GM12878 (cell line): ENCODE measurements around the gene SLC19A1. TPM values are rescaled to one million over a fixed set of nuclear protein-coding genes. Genes with fewer than 3 reads are reported as not detected.

Source experiments
- ATAC-seq: fragments of 200-7000 bp; cut with Tn5 transposase; 3 replicates; pipeline ENCODE4 v1.9.1; 2020; ENCODE audit warnings: mild to moderate bottlenecking, moderate library complexity
- BruUV-seq: library from RNA; stranded (reverse); fragments of 400-500 nt; replicated peaks from 2 replicates; lab custom pipeline; 2021; lab: Mats Ljungman, UMichigan
- CTCF ChIA-PET: fragments of 300-600 bp; sonication (Branson Sonifier 250); formaldehyde crosslinking; extraction: SDS; loops from one replicate; lab custom pipeline; 2021; ENCODE audit warnings: inconsistent platforms; lab: Yijun Ruan, JAX
- POLR2A ChIA-PET: fragments of 350-600 bp; formaldehyde crosslinking; extraction: SDS; loops from one replicate; lab custom pipeline; 2021; ENCODE audit warnings: inconsistent platforms; lab: Charles Lee
- RAD21 ChIA-PET: fragments of 300-600 bp; sonication (Branson Sonifier 250); formaldehyde crosslinking; loops from one replicate; lab custom pipeline; 2023; ENCODE audit warnings: antibody characterized with exemption; ENCODE audit not compliant: unreplicated experiment; lab: Charles Lee
- SMC1A ChIA-PET: fragments of 300-600 bp; sonication (Branson Sonifier 250); formaldehyde crosslinking; loops from one replicate; lab custom pipeline; 2023; ENCODE audit not compliant: unreplicated experiment, uncharacterized antibody; lab: Charles Lee
- DNase-seq: peaks from one replicate; pipeline ENCODE4 v3.0.0-alpha.2; 2011; ENCODE audit warnings: low read depth, low spot score
- FAIRE-seq: peaks from 3 replicates; lab custom pipeline; 2011; peaks lifted over from hg19 to GRCh38; lab: Jason Lieb, UNC
- H2AFZ ChIP-seq: 2 replicates; pipeline ENCODE4 v1.6.0; 2011; ENCODE audit warnings: low read depth, low read length, control low read depth; ENCODE audit not compliant: control insufficient read depth
- H3K27ac ChIP-seq: 2 replicates; pipeline ENCODE4 v1.5.1; 2011; ENCODE audit warnings: control low read depth; ENCODE audit not compliant: control insufficient read depth, insufficient read depth
- H3K27me3 ChIP-seq, 2 experiments: replicated peaks in 1 of 2; 2 replicates each; pipeline versions ENCODE4 v1.6.0 to v1.6.1; 2011; ENCODE audit warnings: low read length in 1 of 2; ENCODE audit not compliant: control insufficient read depth in 2 of 2, insufficient read depth in 2 of 2
- H3K36me3 ChIP-seq, 2 experiments: 2 replicates each; pipeline ENCODE4 v1.5.1; 2011; ENCODE audit warnings: low read length in 1 of 2; ENCODE audit not compliant: control insufficient read depth in 2 of 2, insufficient read depth in 2 of 2
- H3K4me1 ChIP-seq: 2 replicates; pipeline ENCODE4 v1.6.1; 2011; ENCODE audit warnings: mild to moderate bottlenecking, low read length, moderate library complexity, mixed read lengths; ENCODE audit not compliant: control insufficient read depth, insufficient read depth
- H3K4me2 ChIP-seq: 2 replicates; pipeline ENCODE4 v1.6.0; 2011; ENCODE audit warnings: control low read depth; ENCODE audit not compliant: control insufficient read depth, insufficient read depth
- H3K4me3 ChIP-seq: fragments of 200-600 bp; sonication (generic); 2 replicates; pipeline ENCODE4 v1.5.1; 2016
- H3K79me2 ChIP-seq: 2 replicates; pipeline ENCODE4 v1.6.0; 2011; ENCODE audit warnings: low read length; ENCODE audit not compliant: control insufficient read depth, insufficient read depth
- H3K9ac ChIP-seq: 2 replicates; pipeline ENCODE4 v1.8.0; 2011; ENCODE audit warnings: low read length, control low read depth, mixed read lengths; ENCODE audit not compliant: control insufficient read depth, insufficient read depth
- H3K9me3 ChIP-seq: replicated peaks from 3 replicates; pipeline ENCODE4 v1.5.1; 2011; ENCODE audit warnings: mild to moderate bottlenecking, low read length; ENCODE audit not compliant: control insufficient read depth, insufficient read depth
- H4K20me1 ChIP-seq: 2 replicates; pipeline ENCODE4 v1.6.0; 2011; ENCODE audit not compliant: control insufficient read depth, insufficient read depth
- BMI1 ChIP-seq: fragments of 450-650 bp; IDR thresholded peaks from 2 replicates; pipeline ENCODE4 v1.6.1; 2016; ENCODE audit warnings: mild to moderate bottlenecking, moderate library complexity, borderline replicate concordance
- EED ChIP-seq: sonication (generic); IDR thresholded peaks from 2 replicates; pipeline ENCODE4 v1.6.1; 2016; ENCODE audit warnings: antibody characterized with exemption, low read depth
- GATAD2B ChIP-seq: fragments of 450-650 bp; conservative IDR thresholded peaks from 2 replicates; pipeline ENCODE4 v1.6.1; 2017; ENCODE audit warnings: low read depth, mild to moderate bottlenecking, moderate library complexity
- JUNB ChIP-seq: IDR thresholded peaks from 2 replicates; pipeline ENCODE4 v1.6.1; 2016; ENCODE audit warnings: antibody characterized with exemption, mild to moderate bottlenecking
- MTA3 ChIP-seq: IDR thresholded peaks from 2 replicates; pipeline ENCODE4 v1.6.1; 2012; ENCODE audit warnings: low read length, inconsistent platforms, borderline replicate concordance
- MYC ChIP-seq: IDR thresholded peaks from 2 replicates; pipeline ENCODE4 v1.6.1; 2011; ENCODE audit warnings: mild to moderate bottlenecking, low read length, moderate library complexity, inconsistent platforms; ENCODE audit not compliant: insufficient read depth, insufficient replicate concordance, insufficient read length, severe bottlenecking
- PAX8 ChIP-seq: fragments of 450-650 bp; IDR thresholded peaks from 2 replicates; pipeline ENCODE4 v1.6.1; 2017; ENCODE audit warnings: mild to moderate bottlenecking, moderate library complexity
- RBBP5 ChIP-seq: fragments of 200-600 bp; sonication (generic); conservative IDR thresholded peaks from 2 replicates; pipeline ENCODE4 v1.6.1; 2016
- SIN3A ChIP-seq: IDR thresholded peaks from 2 replicates; pipeline ENCODE4 v1.6.1; 2012; ENCODE audit warnings: low read depth, low read length, improper control_type of control experiment
- SMAD5 ChIP-seq: IDR thresholded peaks from 2 replicates; pipeline ENCODE4 v1.6.1; 2016; ENCODE audit warnings: antibody characterized with exemption, low read depth
- SPI1 ChIP-seq: IDR thresholded peaks from 2 replicates; pipeline ENCODE4 v1.6.1; 2011; ENCODE audit warnings: low read depth, mild to moderate bottlenecking, low read length, moderate library complexity, borderline replicate concordance; ENCODE audit not compliant: insufficient read depth
- STAT1 ChIP-seq: fragments of 450-650 bp; conservative IDR thresholded peaks from 2 replicates; pipeline ENCODE4 v1.6.1; 2014; ENCODE audit warnings: antibody characterized with exemption, mild to moderate bottlenecking
- TBL1XR1 ChIP-seq: IDR thresholded peaks from 2 replicates; pipeline ENCODE4 v1.6.1; 2012; ENCODE audit warnings: low read depth, low read length, improper control_type of control experiment
- ZNF687 ChIP-seq: fragments of 450-650 bp; IDR thresholded peaks from 2 replicates; pipeline ENCODE4 v1.6.1; 2017; ENCODE audit warnings: mild to moderate bottlenecking, moderate library complexity
- WGBS: methylation state at CpG from one replicate; pipeline ENCODE4 v1.1.6; 2016; ENCODE audit warnings: low lambda C conversion rate; ENCODE audit not compliant: insufficient replicate concordance, insufficient coverage; ENCODE audit errors: missing lambda C conversion rate; 5-methylcytosine and 5-hydroxymethylcytosine counted together
- in situ Hi-C: fragments of 300-500 bp; cut with MboI; formaldehyde crosslinking; loops from 9 replicates; pipeline ENCODE4 v1.14.3; 2018; ENCODE audit warnings: mixed read lengths
- intact Hi-C: fragments of 100-400 bp; cut with micrococcal nuclease; formaldehyde crosslinking; loops from one replicate; pipeline ENCODE4 v1.14.2; 2022; ENCODE audit not compliant: unreplicated experiment
- polyA plus RNA-seq, 11 experiments: library from polyadenylated mRNA; depleted of rRNA in 4 of 11; unstranded in 6 of 11; stranded (reverse) in 5 of 11; fragments of >200 nt; fragmentation: Nextera tagmentation in 4 of 11; fragmentation: Illumina TruSeq in 1 of 11; extraction: Ambion mirVana in 4 of 11; extraction: Trizol in 1 of 11; gene quantifications; 1 replicate in 1 of 11; 2 replicates in 10 of 11; pipeline versions ENCODE4 v1.2.1 to v1.2.3, GENCODE V29; 2011 to 2016; ENCODE audit warnings: inconsistent platforms in 2 of 11, missing spikeins in 2 of 11, low read depth in 1 of 11
- total RNA-seq, 4 experiments: library from RNA; depleted of rRNA in 3 of 4; stranded (reverse); fragments of >200 nt in 3 of 4; fragmentation: Illumina TruSeq in 1 of 4; extraction: Trizol in 1 of 4; gene quantifications; 2 replicates each; pipeline versions ENCODE4 v1.2.1 to v1.2.3, GENCODE V29; 2013 to 2021
- TF ChIP-seq, protein P1 (sequence below): fragments of 150-350 bp; IDR thresholded peaks from 2 replicates; pipeline ENCODE4 v1.6.1; 2014; ENCODE audit warnings: mild to moderate bottlenecking, low read depth, low read length
- TF ChIP-seq, protein P2 (sequence below): fragments of 450-650 bp; IDR thresholded peaks from 2 replicates; pipeline ENCODE4 v1.6.1; 2018; ENCODE audit warnings: borderline replicate concordance, mild to moderate bottlenecking; ENCODE audit not compliant: partially characterized antibody

The SLC19A1 gene
- total and polyA plus RNA-seq, 10 of the 15 experiments (the other 5 are each of a cell fraction or from before 2014, with no cell fraction given), result 0.42 to 49.7 (median 12.2) TPM

- no peaks in the 10 kb centered on the region for H3K79me2 ChIP-seq
- H3K4me3 ChIP-seq, result no peak overlapping the region
- in situ Hi-C loops (no loop called here), intact Hi-C loops (no loop called here)
- ATAC-seq (no peak), DNase-seq (no peak), FAIRE-seq (no peak)
- H3K9ac ChIP-seq, result no peak overlapping the region
- ChIA-PET SMC1A (no interaction called here), CTCF (no interaction called here), POLR2A (interaction anchor here (0.6 kb wide), 1 partner anchor 1121 kb away, joined by 4 read pairs; no protein-coding TSS in a partner anchor), RAD21 (no interaction called here)
- no peaks in the 10 kb centered on the region for H3K27me3 ChIP-seq
- BruUV-seq, result no TSS peak
- H3K4me1 ChIP-seq, result no peaks in the 10 kb centered on the region
- no peaks in the 10 kb centered on the region for H3K9me3 ChIP-seq
- no peak overlapping the region for H3K4me2 ChIP-seq
- H3K36me3 ChIP-seq, result peaks cover 0 to 3% of the 10 kb centered on the region in 2 experiments; a peak in 1 of 4 replicates
- H3K27ac ChIP-seq, result no peak overlapping the region
- no peaks in the 10 kb centered on the region for H4K20me1 ChIP-seq
- WGBS, result 83% methylated on average over 25 of the region's 42 CpGs
- no peak overlapping the region for H2AFZ ChIP-seq
- TF ChIP-seq GATAD2B (no peak), STAT1 (no peak), TBL1XR1 (no peak), SMAD5 (no peak), SPI1 (no peak), MYC (no peak), PAX8 (no peak), SIN3A (no peak), EED (no peak), JUNB (no peak), ZNF687 (no peak), RBBP5 (no peak), BMI1 (no peak), MTA3 (no peak)
- TF ChIP-seq, protein P1, sequence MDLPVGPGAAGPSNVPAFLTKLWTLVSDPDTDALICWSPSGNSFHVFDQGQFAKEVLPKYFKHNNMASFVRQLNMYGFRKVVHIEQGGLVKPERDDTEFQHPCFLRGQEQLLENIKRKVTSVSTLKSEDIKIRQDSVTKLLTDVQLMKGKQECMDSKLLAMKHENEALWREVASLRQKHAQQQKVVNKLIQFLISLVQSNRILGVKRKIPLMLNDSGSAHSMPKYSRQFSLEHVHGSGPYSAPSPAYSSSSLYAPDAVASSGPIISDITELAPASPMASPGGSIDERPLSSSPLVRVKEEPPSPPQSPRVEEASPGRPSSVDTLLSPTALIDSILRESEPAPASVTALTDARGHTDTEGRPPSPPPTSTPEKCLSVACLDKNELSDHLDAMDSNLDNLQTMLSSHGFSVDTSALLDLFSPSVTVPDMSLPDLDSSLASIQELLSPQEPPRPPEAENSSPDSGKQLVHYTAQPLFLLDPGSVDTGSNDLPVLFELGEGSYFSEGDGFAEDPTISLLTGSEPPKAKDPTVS, result no peak
- TF ChIP-seq, protein P2, sequence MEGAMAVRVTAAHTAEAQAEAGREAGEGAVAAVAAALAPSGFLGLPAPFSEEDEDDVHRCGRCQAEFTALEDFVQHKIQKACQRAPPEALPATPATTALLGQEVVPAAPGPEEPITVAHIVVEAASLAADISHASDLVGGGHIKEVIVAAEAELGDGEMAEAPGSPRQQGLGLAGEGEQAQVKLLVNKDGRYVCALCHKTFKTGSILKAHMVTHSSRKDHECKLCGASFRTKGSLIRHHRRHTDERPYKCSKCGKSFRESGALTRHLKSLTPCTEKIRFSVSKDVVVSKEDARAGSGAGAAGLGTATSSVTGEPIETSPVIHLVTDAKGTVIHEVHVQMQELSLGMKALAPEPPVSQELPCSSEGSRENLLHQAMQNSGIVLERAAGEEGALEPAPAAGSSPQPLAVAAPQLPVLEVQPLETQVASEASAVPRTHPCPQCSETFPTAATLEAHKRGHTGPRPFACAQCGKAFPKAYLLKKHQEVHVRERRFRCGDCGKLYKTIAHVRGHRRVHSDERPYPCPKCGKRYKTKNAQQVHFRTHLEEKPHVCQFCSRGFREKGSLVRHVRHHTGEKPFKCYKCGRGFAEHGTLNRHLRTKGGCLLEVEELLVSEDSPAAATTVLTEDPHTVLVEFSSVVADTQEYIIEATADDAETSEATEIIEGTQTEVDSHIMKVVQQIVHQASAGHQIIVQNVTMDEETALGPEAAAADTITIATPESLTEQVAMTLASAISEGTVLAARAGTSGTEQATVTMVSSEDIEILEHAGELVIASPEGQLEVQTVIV, result no peak
These were observed 33.4 kb downstream of the SLC19A1 start for GRCh38 chr21:45508607-45509565.
